Prostate gland (tissue), 2 donors: ENCODE data around the gene NFKBIB.
A peak's percentile ranks its signal among the peaks of the same experiment; 100 is the strongest.

Source experiments
- CTCF ChIP-seq, 4 experiments: fragments of 200-600 bp in 2 of 4; fragments of 450-650 bp in 2 of 4; sonication (generic) in 2 of 4; IDR thresholded peaks; 1 replicate in 3 of 4; 2 replicates in 1 of 4; pipeline ENCODE4 v1.5.1; 2016 to 2019; ENCODE audit warnings: antibody characterized with exemption in 4 of 4, mild to moderate bottlenecking in 2 of 4, moderate library complexity in 2 of 4
- POLR2A ChIP-seq: fragments of 450-650 bp; IDR thresholded peaks from one replicate; pipeline ENCODE4 v1.6.1; 2016; ENCODE audit warnings: antibody characterized with exemption, mild to moderate bottlenecking
- POLR2AphosphoS5 ChIP-seq: sonication (generic); formaldehyde crosslinking; IDR thresholded peaks from one replicate; pipeline ENCODE4 v1.6.1; 2017; ENCODE audit warnings: antibody characterized with exemption

- TF ChIP-seq CTCF (IDR thresholded peaks at IDR 0.05) (peak; percentile 72 to 89 (median 86)), POLR2AphosphoS5 (peak; percentile 63), POLR2A (no peak)
These were observed 29.7 kb upstream of the NFKBIB start for GRCh38 chr19:38869836-38870607.
